Tibial artery (tissue), 4 donors: Measurements from ENCODE around the gene NPPB.
"Not testable (repeated sequence)": the region's sequence is repeated elsewhere in the genome, so short reads cannot be mapped to it uniquely, and the experiment has no call there.

Source experiments
- DNase-seq, 2 donors: peaks; one replicate each; pipeline ENCODE4 v3.0.0-alpha.2; 2019
- H3K27ac ChIP-seq, 2 donors: fragments of 200-600 bp; sonication (generic) in 1 of 2; 1 replicate in 1 of 2; 2 replicates in 1 of 2; pipeline ENCODE4 v1.5.1; 2018 to 2019; ENCODE audit warnings: mild to moderate bottlenecking in 1 of 2
- H3K27me3 ChIP-seq, 2 donors: fragments of 200-600 bp; sonication (generic) in 1 of 2; one replicate each; pipeline versions ENCODE4 v1.5.1 to v1.6.0; 2016 to 2019
- H3K36me3 ChIP-seq, 3 donors: fragments of 200-600 bp; sonication (generic) in 2 of 3; one replicate each; pipeline ENCODE4 v1.5.1; 2016 to 2019; ENCODE audit warnings: mild to moderate bottlenecking in 2 of 3
- H3K4me1 ChIP-seq, 4 donors: fragments of 200-600 bp; sonication (generic) in 2 of 4; 1 replicate in 3 of 4; 2 replicates in 1 of 4; pipeline ENCODE4 v1.5.1; 2016 to 2019
- H3K4me3 ChIP-seq, 2 donors: fragments of 200-600 bp; sonication (generic) in 1 of 2; 1 replicate in 1 of 2; 2 replicates in 1 of 2; pipeline ENCODE4 v1.5.1; 2018 to 2019; ENCODE audit warnings: mild to moderate bottlenecking in 2 of 2
- H3K9me3 ChIP-seq, 3 donors: fragments of 200-600 bp; sonication (generic) in 1 of 3; one replicate each; pipeline ENCODE4 v1.5.1; 2016 to 2019
- CTCF ChIP-seq, 2 experiments: fragments of 200-600 bp in 1 of 2; fragments of 450-650 bp in 1 of 2; IDR thresholded peaks; one replicate each; pipeline ENCODE4 v1.5.1; 2017 to 2019; ENCODE audit warnings: antibody characterized with exemption in 2 of 2, mild to moderate bottlenecking in 1 of 2, moderate library complexity in 1 of 2
- intact Hi-C: fragments of 100-400 bp; cut with DNase I; formaldehyde crosslinking; loops from one replicate; pipeline ENCODE4 v1.15.0; 2023; ENCODE audit warnings: low total_unique reads

NPPB gene

GRCh38 chr1:11903210-11903609 is 44.5 kb upstream of the NPPB start:
- Histone ChIP-seq H3K9me3 (no peaks in the 10 kb centered on the region), H3K36me3 (no peaks in the 10 kb centered on the region), H3K27ac (no peak overlapping the region), H3K27me3 (peaks cover 0 to 21% of the 10 kb centered on the region in 2 donors), H3K4me1 (no peaks in the 10 kb centered on the region), H3K4me3 (no peak overlapping the region)
- intact Hi-C loops, result no loop called here
- no peak for DNase-seq
- no peak for TF ChIP-seq CTCF (IDR thresholded peaks at IDR 0.05)

GRCh38 chr1:11901446-11901845 is 42.7 kb upstream of the NPPB start:
- H3K4me3 ChIP-seq, DNase-seq, intact Hi-C loops, H3K9me3 ChIP-seq, H3K4me1 ChIP-seq, H3K36me3 ChIP-seq, H3K27ac ChIP-seq: not testable (repeated sequence)
- H3K27me3 ChIP-seq, result peaks cover 0 to 31% of the 10 kb centered on the region in 2 donors

- intact Hi-C loops, result no loop called here
- peaks cover 0 to 49% of the 10 kb centered on the region in 2 donors for H3K27me3 ChIP-seq
- H3K9me3 ChIP-seq, result no peaks in the 10 kb centered on the region
- H3K4me3 ChIP-seq, result no peak overlapping the region
- TF ChIP-seq CTCF (IDR thresholded peaks at IDR 0.05), result no peak
- DNase-seq, result no peak
- H3K36me3 ChIP-seq, result no peaks in the 10 kb centered on the region
- no peak overlapping the region for H3K27ac ChIP-seq
- H3K4me1 ChIP-seq, result no peaks in the 10 kb centered on the region
Measured at GRCh38 chr1:11898831-11899467, 40.2 kb upstream of the NPPB start.

- no peaks in the 10 kb centered on the region for H3K9me3 ChIP-seq
- intact Hi-C loops, result no loop called here
- no peak for DNase-seq
- H3K27me3 ChIP-seq, result peaks cover 0 to 54% of the 10 kb centered on the region in 2 donors
- H3K27ac ChIP-seq, result no peak overlapping the region
- H3K4me3 ChIP-seq, result no peak overlapping the region
- H3K36me3 ChIP-seq, result no peaks in the 10 kb centered on the region
- no peaks in the 10 kb centered on the region for H3K4me1 ChIP-seq
- TF ChIP-seq CTCF (IDR thresholded peaks at IDR 0.05), result no peak
Measured at GRCh38 chr1:11898086-11898785, 39.5 kb upstream of the NPPB start.

GRCh38 chr1:11894501-11894900 is 35.8 kb upstream of the NPPB start:
- not testable (repeated sequence) for H3K4me1 ChIP-seq, H3K4me3 ChIP-seq, H3K36me3 ChIP-seq, H3K27ac ChIP-seq, H3K9me3 ChIP-seq, DNase-seq
- H3K27me3 ChIP-seq, result peaks cover 0 to 47% of the 10 kb centered on the region in 2 donors
- intact Hi-C loops, result loop anchor here (5.0 kb wide), 1 partner anchor 57 kb away; no protein-coding TSS in a partner anchor

GRCh38 chr1:11893907-11894251 is 35.1 kb upstream of the NPPB start:
- intact Hi-C loops, result loop anchor here (5.0 kb wide), 1 partner anchor 57 kb away; no protein-coding TSS in a partner anchor
- peak in 1 of 2 donors; percentile 39 for DNase-seq
- Histone ChIP-seq H3K36me3 (no peaks in the 10 kb centered on the region), H3K9me3 (no peaks in the 10 kb centered on the region), H3K4me1 (no peaks in the 10 kb centered on the region), H3K27ac (no peak overlapping the region), H3K4me3 (no peak overlapping the region), H3K27me3 (peaks cover 0 to 40% of the 10 kb centered on the region in 2 donors)
- TF ChIP-seq CTCF (IDR thresholded peaks at IDR 0.05), result peak; percentile 70 to 80
